Measurements from ENCODE around the gene C5AR1. TPM values are rescaled to one million over a fixed set of nuclear protein-coding genes. Genes with fewer than 3 reads are reported as not detected.

C5AR1 gene
- total RNA-seq, 4 donors from 2014 or later = 1.2 to 2.4 (median 1.5) TPM

GRCh38 chr19:47309038-47309437 is 623 bp upstream of the C5AR1 start:
- WGBS = 42% methylated on average over 8 of the region's 8 CpGs
- Histone ChIP-seq H3K27me3 (peaks cover 13% of the 10 kb centered on the region), H3K36me3 (no peaks in the 10 kb centered on the region), H3K4me1 (peaks cover 11% of the 10 kb centered on the region), H3K4me3 (no peak overlapping the region), H3K27ac (no peak overlapping the region), H3K9me3 (no peaks in the 10 kb centered on the region)
- DNase-seq (ENCODE audit: low spot score in 2 of 2) = no peak
- TF ChIP-seq CTCF (IDR thresholded peaks at IDR 0.05) = no peak
- TF ChIP-seq POLR2A (IDR thresholded peaks at IDR 0.05) = no peak
- no peak for TF ChIP-seq POLR2AphosphoS5 (IDR thresholded peaks at IDR 0.05)
- TF ChIP-seq EP300 (IDR thresholded peaks at IDR 0.05) = no peak

GRCh38 chr19:47310323-47310722 is 662 bp downstream of the C5AR1 start:
- Histone ChIP-seq H3K36me3 (no peaks in the 10 kb centered on the region), H3K9me3 (no peaks in the 10 kb centered on the region), H3K4me1 (peaks cover 6% of the 10 kb centered on the region), H3K27ac (no peak overlapping the region), H3K4me3 (peak overlapping the region; percentile 12), H3K27me3 (peaks cover 13% of the 10 kb centered on the region)
- no peak for DNase-seq (ENCODE audit: low spot score in 2 of 2)
- 74% methylated on average over 2 of the region's 2 CpGs for WGBS
- no peak for TF ChIP-seq CTCF (IDR thresholded peaks at IDR 0.05)
- TF ChIP-seq POLR2A (IDR thresholded peaks at IDR 0.05) = no peak
- TF ChIP-seq POLR2AphosphoS5 (IDR thresholded peaks at IDR 0.05) = no peak
- no peak for TF ChIP-seq EP300 (IDR thresholded peaks at IDR 0.05)

- Histone ChIP-seq H3K27ac (no peak overlapping the region), H3K9me3 (no peaks in the 10 kb centered on the region), H3K4me1 (peaks cover 4% of the 10 kb centered on the region), H3K36me3 (no peaks in the 10 kb centered on the region), H3K27me3 (peaks cover 13% of the 10 kb centered on the region), H3K4me3 (peak overlapping the region; percentile 12)
- no peak for TF ChIP-seq CTCF (IDR thresholded peaks at IDR 0.05)
- TF ChIP-seq POLR2AphosphoS5 (IDR thresholded peaks at IDR 0.05) = no peak
- no peak for TF ChIP-seq POLR2A (IDR thresholded peaks at IDR 0.05)
- TF ChIP-seq EP300 (IDR thresholded peaks at IDR 0.05) = no peak
- 13% methylated on average over 5 of the region's 5 CpGs for WGBS
- DNase-seq (ENCODE audit: low spot score in 2 of 2) = no peak
These were observed 1.2 kb downstream of the C5AR1 start for GRCh38 chr19:47310819-47311218.

- Histone ChIP-seq H3K36me3 (no peaks in the 10 kb centered on the region), H3K27ac (no peak overlapping the region), H3K4me3 (no peak overlapping the region), H3K4me1 (peaks cover 4% of the 10 kb centered on the region), H3K9me3 (no peaks in the 10 kb centered on the region), H3K27me3 (peaks cover 13% of the 10 kb centered on the region)
- TF ChIP-seq POLR2AphosphoS5 (IDR thresholded peaks at IDR 0.05) (no peak), POLR2A (IDR thresholded peaks at IDR 0.05) (no peak), EP300 (IDR thresholded peaks at IDR 0.05) (no peak), CTCF (IDR thresholded peaks at IDR 0.05) (no peak)
- WGBS = 90% methylated on average over 5 of the region's 5 CpGs
- no peak for DNase-seq (ENCODE audit: low spot score in 2 of 2)
These were observed 2.8 kb downstream of the C5AR1 start for GRCh38 chr19:47312366-47313006.

GRCh38 chr19:47313754-47314295 is 4.2 kb downstream of the C5AR1 start:
- TF ChIP-seq CTCF (IDR thresholded peaks at IDR 0.05) (no peak), POLR2A (IDR thresholded peaks at IDR 0.05) (no peak), POLR2AphosphoS5 (IDR thresholded peaks at IDR 0.05) (no peak), EP300 (IDR thresholded peaks at IDR 0.05) (no peak)
- H3K27me3 ChIP-seq = peaks cover 13% of the 10 kb centered on the region
- no peak overlapping the region for H3K4me3 ChIP-seq
- no peaks in the 10 kb centered on the region for H3K9me3 ChIP-seq
- peaks cover 4% of the 10 kb centered on the region for H3K4me1 ChIP-seq
- no peak overlapping the region for H3K27ac ChIP-seq
- WGBS = 75% methylated on average over 10 of the region's 10 CpGs
- no peaks in the 10 kb centered on the region for H3K36me3 ChIP-seq
- DNase-seq (ENCODE audit: low spot score in 2 of 2) = no peak

Measured in suprapubic skin (tissue), 4 donors.